ENCODE data around the gene OR6C74. TPM values are rescaled to one million over a fixed set of nuclear protein-coding genes. Genes with fewer than 3 reads are reported as not detected.

OR6C74 gene
- total RNA-seq (2022; extraction: Qiagen RNA extraction; ENCODE audit: low read depth), result not detected in 5 replicates

DNA sequence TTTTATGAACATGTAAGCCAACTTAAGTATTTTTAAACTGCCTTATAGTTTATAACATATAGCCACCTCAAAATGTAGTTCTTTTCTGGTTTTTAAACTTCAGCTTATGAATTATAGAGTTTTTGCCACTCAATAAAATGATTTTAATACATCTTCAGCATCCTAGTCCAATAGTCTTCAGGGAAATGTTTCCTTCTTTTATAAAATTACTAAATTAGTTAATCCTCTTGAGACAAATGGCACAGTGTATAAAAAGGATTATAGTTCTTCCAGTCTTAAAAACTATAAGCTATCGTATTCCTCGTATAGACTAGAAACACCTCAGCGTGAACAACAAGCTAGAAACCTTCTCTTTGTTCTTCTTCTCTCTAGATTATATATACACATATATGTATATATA, at the start of gene OR6C74:
Gene OR6C74, plus strand, starts transcription at position 301 of the 400 bp plus-strand sequence. CDS start 2,679 bp downstream, outside the sequence.

DNA sequence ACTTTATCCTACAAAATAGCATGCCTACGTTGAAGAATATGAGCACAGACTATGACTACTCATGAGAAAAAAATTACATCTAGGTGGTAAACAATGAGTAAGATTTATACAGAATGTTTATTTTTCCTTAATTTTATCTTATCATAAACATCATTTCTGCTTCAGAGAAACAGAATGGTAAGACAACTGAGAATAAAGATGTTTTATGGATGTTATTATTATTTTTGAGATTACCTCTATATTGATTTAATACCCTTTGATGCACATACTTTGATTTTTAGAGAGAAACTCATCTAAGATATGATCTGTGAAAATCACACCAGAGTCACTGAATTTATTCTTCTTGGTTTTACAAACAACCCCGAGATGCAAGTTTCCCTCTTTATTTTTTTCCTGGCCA, 23.7 kb upstream of the OR6C74 start, which contains the start of gene OR10A7:
Gene OR10A7, plus strand, starts transcription at position 301 of the 400 bp plus-strand sequence. Its CDS starts 0 bp downstream, at position 301.

Other genes starting within 250 kb of the OR6C74 start
- gene NEUROD4, start 224.6 kb upstream of the OR6C74 start, total RNA-seq (2022; extraction: Qiagen RNA extraction; ENCODE audit: low read depth), result not detected in 5 replicates
- gene OR9K2, start 118.2 kb upstream of the OR6C74 start, total RNA-seq (2022; extraction: Qiagen RNA extraction; ENCODE audit: low read depth), result not detected in 5 replicates
- gene OR10A7, start 23.6 kb upstream of the OR6C74 start, total RNA-seq (2022; extraction: Qiagen RNA extraction; ENCODE audit: low read depth), result not detected in 5 replicates
- gene OR6C6, start 52.0 kb downstream of the OR6C74 start, total RNA-seq (2022; extraction: Qiagen RNA extraction; ENCODE audit: low read depth), result not detected in 5 replicates
- not detected in 5 replicates for gene OR6C1, start 69.7 kb downstream of the OR6C74 start, total RNA-seq (2022; extraction: Qiagen RNA extraction; ENCODE audit: low read depth)
- gene OR6C3, start 86.1 kb downstream of the OR6C74 start, total RNA-seq (2022; extraction: Qiagen RNA extraction; ENCODE audit: low read depth), result not detected in 5 replicates
- not detected in 5 replicates for gene OR6C75, start 118.4 kb downstream of the OR6C74 start, total RNA-seq (2022; extraction: Qiagen RNA extraction; ENCODE audit: low read depth)
- not detected in 5 replicates for gene OR6C65, start 155.9 kb downstream of the OR6C74 start, total RNA-seq (2022; extraction: Qiagen RNA extraction; ENCODE audit: low read depth)
- not detected in 5 replicates for gene OR6C76, start 181.6 kb downstream of the OR6C74 start, total RNA-seq (2022; extraction: Qiagen RNA extraction; ENCODE audit: low read depth)
- gene OR6C2, start 199.5 kb downstream of the OR6C74 start, total RNA-seq (2022; extraction: Qiagen RNA extraction; ENCODE audit: low read depth), result not detected in 5 replicates
- not detected in 5 replicates for gene OR6C70, start 225.5 kb downstream of the OR6C74 start, total RNA-seq (2022; extraction: Qiagen RNA extraction; ENCODE audit: low read depth)
- gene OR6C68, start 247.8 kb downstream of the OR6C74 start, total RNA-seq (2022; extraction: Qiagen RNA extraction; ENCODE audit: low read depth), result not detected in 5 replicates

All from A549 treated with RU486 at 1 μM for 4 hours (cell line).